Osteoblast (primary cell): ENCODE measurements around the gene GCSAM. TPM values are rescaled to one million over a fixed set of nuclear protein-coding genes. Genes with fewer than 3 reads are reported as not detected.

ENCODE experiments used
- DNase-seq: peaks from one replicate; pipeline ENCODE4 v3.0.0; 2011; ENCODE audit warnings: low spot score, mixed read lengths; ENCODE audit not compliant: insufficient read length; ENCODE audit errors: missing footprints
- H2AFZ ChIP-seq: 2 replicates; pipeline ENCODE4 v1.6.0; 2011; ENCODE audit warnings: mild to moderate bottlenecking, low read length
- H3K27ac ChIP-seq: 2 replicates; pipeline ENCODE4 v1.5.1; 2011; ENCODE audit warnings: mild to moderate bottlenecking, low read depth, low read length, moderate library complexity
- H3K27me3 ChIP-seq: 2 replicates; pipeline ENCODE4 v1.6.0; 2012; ENCODE audit warnings: mild to moderate bottlenecking, control low read depth, inconsistent platforms, low read length, moderate library complexity; ENCODE audit not compliant: insufficient read depth
- H3K36me3 ChIP-seq: 2 replicates; pipeline ENCODE4 v1.5.1; 2011; ENCODE audit warnings: mild to moderate bottlenecking, low read length, control low read depth, moderate library complexity; ENCODE audit not compliant: insufficient read depth
- H3K4me1 ChIP-seq: 2 replicates; pipeline ENCODE4 v1.5.1; 2011; ENCODE audit warnings: mild to moderate bottlenecking, low read length, control low read depth, moderate library complexity; ENCODE audit not compliant: insufficient read depth
- H3K4me2 ChIP-seq: 2 replicates; pipeline ENCODE4 v1.6.0; 2011; ENCODE audit warnings: mild to moderate bottlenecking, low read length; ENCODE audit not compliant: insufficient read depth
- H3K4me3 ChIP-seq: fragments of 200-600 bp; sonication (generic); 3 replicates; pipeline ENCODE4 v1.5.1; 2012; ENCODE audit warnings: mild to moderate bottlenecking, low read length, inconsistent platforms; ENCODE audit not compliant: insufficient read depth
- H3K79me2 ChIP-seq: 2 replicates; pipeline ENCODE4 v1.6.0; 2012; ENCODE audit warnings: mild to moderate bottlenecking, low read length, control low read depth, inconsistent platforms; ENCODE audit not compliant: insufficient read depth
- H3K9me3 ChIP-seq: 2 replicates; pipeline ENCODE4 v1.5.1; 2011; ENCODE audit warnings: low read depth, low read length, control low read depth
- H4K20me1 ChIP-seq: 2 replicates; pipeline ENCODE4 v1.6.0; 2012; ENCODE audit warnings: mild to moderate bottlenecking, low read length, control low read depth; ENCODE audit not compliant: insufficient read depth
- CTCF ChIP-seq: IDR thresholded peaks from 2 replicates; pipeline ENCODE4 v1.5.1; 2011; ENCODE audit warnings: mild to moderate bottlenecking, low read depth, low read length, moderate library complexity; ENCODE audit errors: extremely low read depth
- total RNA-seq: library from RNA; depleted of rRNA; stranded (reverse); fragments of >200 nt; gene quantifications from 2 replicates; pipeline ENCODE4 v1.2.3, GENCODE V29; 2012

Gene GCSAM
- total RNA-seq, 1 donor = 0.36 TPM

- Histone ChIP-seq H3K27ac (no peak overlapping the region), H3K79me2 (peaks cover 29% of the 10 kb centered on the region), H3K9me3 (no peaks in the 10 kb centered on the region), H3K36me3 (no peaks in the 10 kb centered on the region), H4K20me1 (no peaks in the 10 kb centered on the region), H3K4me2 (no peak overlapping the region), H2AFZ (no peak overlapping the region), H3K27me3 (no peaks in the 10 kb centered on the region), H3K4me3 (no peak overlapping the region), H3K4me1 (peaks cover 36% of the 10 kb centered on the region)
- TF ChIP-seq CTCF = no peak
- DNase-seq = peak; percentile 65
Observed at GRCh38 chr3:112089956-112090886, 42.8 kb downstream of the GCSAM start.

GRCh38 chr3:112088944-112089343, 44.1 kb downstream of the GCSAM start:
- H4K20me1 ChIP-seq = no peaks in the 10 kb centered on the region

GRCh38 chr3:112087746-112088145, 45.3 kb downstream of the GCSAM start:
- peaks cover 5% of the 10 kb centered on the region for H3K27me3 ChIP-seq
- no peaks in the 10 kb centered on the region for H3K36me3 ChIP-seq
- H3K9me3 ChIP-seq = no peaks in the 10 kb centered on the region
- H3K4me1 ChIP-seq = peaks cover 27% of the 10 kb centered on the region
- H3K4me2 ChIP-seq = peak overlapping the region; percentile 87
- H3K79me2 ChIP-seq = peaks cover 29% of the 10 kb centered on the region
- H4K20me1 ChIP-seq = no peaks in the 10 kb centered on the region
- H3K4me3 ChIP-seq = no peak overlapping the region
- no peak overlapping the region for H2AFZ ChIP-seq
- DNase-seq = peak; percentile 51
- TF ChIP-seq CTCF = no peak
- H3K27ac ChIP-seq = no peak overlapping the region

More at GRCh38 chr3:112088944-112089343, 44.1 kb downstream of the GCSAM start:
- Histone ChIP-seq H2AFZ (no peak overlapping the region), H3K27ac (no peak overlapping the region), H3K36me3 (no peaks in the 10 kb centered on the region), H3K27me3 (no peaks in the 10 kb centered on the region), H3K79me2 (peaks cover 29% of the 10 kb centered on the region), H3K4me3 (no peak overlapping the region), H3K9me3 (no peaks in the 10 kb centered on the region), H3K4me2 (no peak overlapping the region), H3K4me1 (peaks cover 36% of the 10 kb centered on the region)
- no peak for DNase-seq
- no peak for TF ChIP-seq CTCF

DNA sequence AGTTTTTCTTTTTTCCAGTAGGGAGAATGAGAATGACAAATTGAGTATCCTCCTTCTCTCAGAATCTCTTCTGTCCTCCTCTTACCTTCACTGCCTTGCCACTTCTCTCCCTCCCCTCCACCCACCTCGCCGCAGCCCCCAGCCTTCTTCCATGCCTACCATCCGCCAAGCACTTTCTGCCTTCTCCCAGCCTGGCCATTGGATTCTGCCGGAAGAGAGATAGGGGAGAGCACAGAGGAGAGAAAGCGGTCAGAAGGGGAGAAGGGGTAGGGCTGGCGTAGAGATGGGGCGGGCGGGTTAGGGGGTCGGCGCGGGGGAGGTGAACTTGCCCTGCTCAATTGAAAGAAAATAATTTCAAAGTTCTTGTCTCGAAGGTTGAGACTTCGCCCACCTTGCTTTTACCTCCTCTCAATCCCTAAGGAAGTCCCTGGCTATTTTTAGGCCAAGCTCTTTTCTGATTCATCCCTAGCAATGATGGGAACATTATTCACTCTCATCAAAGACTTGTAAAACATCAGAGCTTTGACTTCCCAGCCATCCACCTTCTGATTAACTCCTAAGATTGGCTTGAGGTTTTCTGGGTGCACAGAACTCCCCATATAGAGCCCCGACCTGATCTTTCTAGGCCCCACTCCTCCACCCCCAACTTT, 46.0 kb downstream of the GCSAM start:
- TF ChIP-seq CTCF = no peak
- peaks cover 20% of the 10 kb centered on the region for H3K4me1 ChIP-seq
- no peaks in the 10 kb centered on the region for H3K36me3 ChIP-seq
- no peaks in the 10 kb centered on the region for H4K20me1 ChIP-seq
- H3K79me2 ChIP-seq = peaks cover 29% of the 10 kb centered on the region
- H3K27ac ChIP-seq = peak overlapping the region; percentile 58
- DNase-seq = peak; percentile 94
- H3K9me3 ChIP-seq = no peaks in the 10 kb centered on the region
- peaks cover 8% of the 10 kb centered on the region for H3K27me3 ChIP-seq
- peak overlapping the region; percentile 87 for H3K4me2 ChIP-seq
- H2AFZ ChIP-seq = peak overlapping the region; percentile 91
- peak overlapping the region; percentile 76 for H3K4me3 ChIP-seq
